HepG2 (cell line): ENCODE data around the gene HMG20B. TPM values are rescaled to one million over a fixed set of nuclear protein-coding genes. Genes with fewer than 3 reads are reported as not detected.

ENCODE experiments used
- SP1 ChIP-seq, 2 experiments: fragments of 450-650 bp in 1 of 2; sonication (generic) in 1 of 2; formaldehyde crosslinking in 1 of 2; IDR thresholded peaks; 2 replicates each; pipeline versions ENCODE4 v1.4.0 to v1.6.1; 2016 to 2020; ENCODE audit warnings: missing genetic modification reagents in 1 of 2
- TAF15 ChIP-seq: fragments of 200-400 bp; formaldehyde crosslinking; IDR thresholded peaks from one replicate; pipeline ENCODE4 v1.6.1; 2018; ENCODE audit warnings: mild to moderate bottlenecking, low read depth, low read length; ENCODE audit not compliant: poor library complexity, severe bottlenecking
- TCF7 ChIP-seq: sonication (generic); IDR thresholded peaks from 2 replicates; pipeline ENCODE4 v1.6.1; 2016; ENCODE audit warnings: antibody characterized with exemption, low read depth
- TP53 ChIP-seq: sonication (generic); formaldehyde crosslinking; conservative IDR thresholded peaks from 2 replicates; pipeline ENCODE4 v1.4.0; 2020; ENCODE audit warnings: missing genetic modification reagents
- ZBTB38 ChIP-seq: sonication (generic); formaldehyde crosslinking; IDR thresholded peaks from 2 replicates; pipeline ENCODE4 v1.5.1; 2020; ENCODE audit warnings: mild to moderate bottlenecking, missing genetic modification reagents
- ZHX2 ChIP-seq, 2 experiments: sonication (generic) in 1 of 2; formaldehyde crosslinking in 1 of 2; IDR thresholded peaks; 2 replicates each; pipeline versions ENCODE4 v1.6.1 to v1.9.0; 2014 to 2022; ENCODE audit warnings: antibody characterized with exemption in 1 of 2, borderline replicate concordance in 1 of 2, inconsistent platforms in 1 of 2, low read depth in 1 of 2, missing genetic modification reagents in 1 of 2
- ZNF101 ChIP-seq: sonication (generic); formaldehyde crosslinking; IDR thresholded peaks from 2 replicates; pipeline ENCODE4 v1.4.0; 2020; ENCODE audit warnings: mild to moderate bottlenecking, low read depth, missing genetic modification reagents, borderline replicate concordance
- polyA plus RNA-seq, 8 experiments: library from polyadenylated mRNA; depleted of rRNA in 3 of 8; stranded (reverse) in 7 of 8; unstranded in 1 of 8; fragments of >200 nt; fragmentation: Illumina TruSeq in 4 of 8; extraction: Trizol in 4 of 8; gene quantifications; 2 replicates each; pipeline versions ENCODE4 v1.2.1 to v1.2.3, GENCODE V29; 2011 to 2016; ENCODE audit warnings: low read depth in 4 of 8, missing spikeins in 1 of 8, mixed read lengths in 1 of 8; ENCODE audit not compliant: insufficient read depth in 1 of 8
- total RNA-seq, 5 experiments: library from RNA; depleted of rRNA; stranded (reverse); fragments of >200 nt; fragmentation: Illumina TruSeq; extraction: Trizol; gene quantifications; 2 replicates each; pipeline ENCODE4 v1.2.3, GENCODE V29; 2016; ENCODE audit warnings: low read depth in 1 of 5
- TF ChIP-seq, protein P1 (sequence below): sonication (generic); formaldehyde crosslinking; IDR thresholded peaks from one replicate; pipeline ENCODE4 v1.5.1; 2020; ENCODE audit warnings: mild to moderate bottlenecking, missing genetic modification reagents; ENCODE audit errors: not compliant biosample characterization
- TF ChIP-seq, protein P2 (sequence below): sonication (generic); formaldehyde crosslinking; IDR thresholded peaks from 2 replicates; pipeline ENCODE4 v1.5.1; 2020; ENCODE audit warnings: missing genetic modification reagents, mild to moderate bottlenecking, borderline replicate concordance

Gene HMG20B
- total and polyA plus RNA-seq, 2 of the 13 experiments (the other 11 are each of a cell fraction or from before 2014, with no cell fraction given), result 23.9 to 29.2 TPM

- TF ChIP-seq ZBTB38 (CRISPR knock-in tag) (no peak), TCF7 (no peak), SP1 (IDR thresholded peaks at IDR 0.05) (no peak), SP1 (CRISPR knock-in tag; IDR thresholded peaks at IDR 0.05) (peak; percentile 81), TP53 (CRISPR knock-in tag) (no peak), ZHX2 (IDR thresholded peaks at IDR 0.05; ENCODE audit: low read depth) (no peak; the same call in 1 of the 2 replicates), ZHX2 (CRISPR knock-in tag; IDR thresholded peaks at IDR 0.05; ENCODE audit: borderline replicate concordance) (no peak), ZNF101 (no peak), TAF15 (no peak)
- TF ChIP-seq, protein P1, sequence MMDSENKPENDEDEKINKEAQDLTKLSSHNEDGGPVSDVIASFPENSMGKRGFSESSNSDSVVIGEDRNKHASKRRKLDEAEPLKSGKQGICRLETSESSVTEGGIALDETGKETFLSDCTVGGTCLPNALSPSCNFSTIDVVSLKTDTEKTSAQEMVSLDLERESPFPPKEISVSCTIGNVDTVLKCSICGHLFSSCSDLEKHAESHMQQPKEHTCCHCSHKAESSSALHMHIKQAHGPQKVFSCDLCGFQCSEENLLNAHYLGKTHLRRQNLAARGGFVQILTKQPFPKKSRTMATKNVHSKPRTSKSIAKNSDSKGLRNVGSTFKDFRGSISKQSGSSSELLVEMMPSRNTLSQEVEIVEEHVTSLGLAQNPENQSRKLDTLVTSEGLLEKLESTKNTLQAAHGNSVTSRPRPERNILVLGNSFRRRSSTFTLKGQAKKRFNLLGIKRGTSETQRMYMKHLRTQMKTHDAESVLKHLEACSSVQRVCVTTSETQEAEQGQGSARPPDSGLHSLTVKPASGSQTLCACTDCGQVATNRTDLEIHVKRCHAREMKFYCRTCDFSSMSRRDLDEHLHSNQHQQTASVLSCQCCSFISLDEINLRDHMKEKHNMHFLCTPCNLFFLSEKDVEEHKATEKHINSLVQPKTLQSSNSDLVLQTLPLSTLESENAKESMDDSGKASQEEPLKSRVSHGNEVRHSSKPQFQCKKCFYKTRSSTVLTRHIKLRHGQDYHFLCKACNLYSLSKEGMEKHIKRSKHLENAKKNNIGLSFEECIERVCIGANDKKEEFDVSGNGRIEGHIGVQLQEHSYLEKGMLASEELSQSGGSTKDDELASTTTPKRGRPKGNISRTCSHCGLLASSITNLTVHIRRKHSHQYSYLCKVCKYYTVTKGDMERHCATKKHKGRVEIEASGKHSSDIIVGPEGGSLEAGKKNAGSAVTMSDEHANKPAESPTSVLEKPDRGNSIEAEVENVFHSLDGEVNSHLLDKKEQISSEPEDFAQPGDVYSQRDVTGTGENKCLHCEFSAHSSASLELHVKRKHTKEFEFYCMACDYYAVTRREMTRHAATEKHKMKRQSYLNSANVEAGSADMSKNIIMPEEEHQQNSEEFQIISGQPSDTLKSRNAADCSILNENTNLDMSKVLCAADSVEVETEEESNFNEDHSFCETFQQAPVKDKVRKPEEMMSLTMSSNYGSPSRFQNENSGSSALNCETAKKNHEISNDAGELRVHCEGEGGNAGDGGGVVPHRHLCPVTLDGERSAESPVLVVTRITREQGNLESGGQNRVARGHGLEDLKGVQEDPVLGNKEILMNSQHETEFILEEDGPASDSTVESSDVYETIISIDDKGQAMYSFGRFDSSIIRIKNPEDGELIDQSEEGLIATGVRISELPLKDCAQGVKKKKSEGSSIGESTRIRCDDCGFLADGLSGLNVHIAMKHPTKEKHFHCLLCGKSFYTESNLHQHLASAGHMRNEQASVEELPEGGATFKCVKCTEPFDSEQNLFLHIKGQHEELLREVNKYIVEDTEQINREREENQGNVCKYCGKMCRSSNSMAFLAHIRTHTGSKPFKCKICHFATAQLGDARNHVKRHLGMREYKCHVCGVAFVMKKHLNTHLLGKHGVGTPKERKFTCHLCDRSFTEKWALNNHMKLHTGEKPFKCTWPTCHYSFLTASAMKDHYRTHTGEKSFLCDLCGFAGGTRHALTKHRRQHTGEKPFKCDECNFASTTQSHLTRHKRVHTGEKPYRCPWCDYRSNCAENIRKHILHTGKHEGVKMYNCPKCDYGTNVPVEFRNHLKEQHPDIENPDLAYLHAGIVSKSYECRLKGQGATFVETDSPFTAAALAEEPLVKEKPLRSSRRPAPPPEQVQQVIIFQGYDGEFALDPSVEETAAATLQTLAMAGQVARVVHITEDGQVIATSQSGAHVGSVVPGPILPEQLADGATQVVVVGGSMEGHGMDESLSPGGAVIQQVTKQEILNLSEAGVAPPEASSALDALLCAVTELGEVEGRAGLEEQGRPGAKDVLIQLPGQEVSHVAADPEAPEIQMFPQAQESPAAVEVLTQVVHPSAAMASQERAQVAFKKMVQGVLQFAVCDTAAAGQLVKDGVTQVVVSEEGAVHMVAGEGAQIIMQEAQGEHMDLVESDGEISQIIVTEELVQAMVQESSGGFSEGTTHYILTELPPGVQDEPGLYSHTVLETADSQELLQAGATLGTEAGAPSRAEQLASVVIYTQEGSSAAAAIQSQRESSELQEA (CRISPR knock-in tag), result no peak
- TF ChIP-seq, protein P2, sequence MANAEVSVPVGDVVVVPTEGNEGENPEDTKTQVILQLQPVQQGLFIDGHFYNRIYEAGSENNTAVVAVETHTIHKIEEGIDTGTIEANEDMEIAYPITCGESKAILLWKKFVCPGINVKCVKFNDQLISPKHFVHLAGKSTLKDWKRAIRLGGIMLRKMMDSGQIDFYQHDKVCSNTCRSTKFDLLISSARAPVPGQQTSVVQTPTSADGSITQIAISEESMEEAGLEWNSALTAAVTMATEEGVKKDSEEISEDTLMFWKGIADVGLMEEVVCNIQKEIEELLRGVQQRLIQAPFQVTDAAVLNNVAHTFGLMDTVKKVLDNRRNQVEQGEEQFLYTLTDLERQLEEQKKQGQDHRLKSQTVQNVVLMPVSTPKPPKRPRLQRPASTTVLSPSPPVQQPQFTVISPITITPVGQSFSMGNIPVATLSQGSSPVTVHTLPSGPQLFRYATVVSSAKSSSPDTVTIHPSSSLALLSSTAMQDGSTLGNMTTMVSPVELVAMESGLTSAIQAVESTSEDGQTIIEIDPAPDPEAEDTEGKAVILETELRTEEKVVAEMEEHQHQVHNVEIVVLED (CRISPR knock-in tag), result peak; percentile 87
These were observed 451 bp upstream of the HMG20B start (continued) for GRCh38 chr19:3572132-3572854.
